Vagina (tissue), 2 donors: ENCODE data around the gene ARID5A. TPM values are rescaled to one million over a fixed set of nuclear protein-coding genes. Genes with fewer than 3 reads are reported as not detected.

ENCODE experiments used
- DNase-seq, 2 donors: peaks; one replicate each; pipeline ENCODE4 v3.0.0-alpha.2; 2017; ENCODE audit errors: extremely low spot score in 2 of 2
- H3K27ac ChIP-seq: fragments of 200-600 bp; sonication (generic); one replicate; pipeline ENCODE4 v1.5.1; 2019
- H3K27me3 ChIP-seq: fragments of 200-600 bp; sonication (generic); one replicate; pipeline ENCODE4 v1.5.1; 2019
- H3K36me3 ChIP-seq, 2 donors: fragments of 200-600 bp; sonication (generic); one replicate each; pipeline ENCODE4 v1.5.1; 2017 to 2019
- H3K4me1 ChIP-seq: fragments of 200-600 bp; sonication (generic); one replicate; pipeline ENCODE4 v1.5.1; 2019
- H3K4me3 ChIP-seq, 2 donors: fragments of 200-600 bp; sonication (generic); 1 replicate in 1 of 2; 2 replicates in 1 of 2; pipeline ENCODE4 v1.5.1; 2016 to 2019
- H3K9me3 ChIP-seq: fragments of 200-600 bp; sonication (generic); one replicate; pipeline ENCODE4 v1.5.1; 2019
- CTCF ChIP-seq, 3 experiments: fragments of 450-650 bp in 2 of 3; fragments of 200-600 bp in 1 of 3; sonication (generic) in 1 of 3; IDR thresholded peaks; one replicate each; pipeline ENCODE4 v1.5.1; 2017 to 2019; ENCODE audit warnings: antibody characterized with exemption in 3 of 3, mild to moderate bottlenecking in 2 of 3, moderate library complexity in 2 of 3
- POLR2A ChIP-seq, 2 donors: fragments of 450-650 bp; IDR thresholded peaks; one replicate each; pipeline ENCODE4 v1.6.1; 2017; ENCODE audit warnings: antibody characterized with exemption in 2 of 2, mild to moderate bottlenecking in 2 of 2, moderate library complexity in 2 of 2
- POLR2AphosphoS5 ChIP-seq, 2 donors: sonication (generic); formaldehyde crosslinking; IDR thresholded peaks; one replicate each; pipeline ENCODE4 v1.9.0; 2017; ENCODE audit warnings: antibody characterized with exemption in 2 of 2, mild to moderate bottlenecking in 2 of 2, low read depth in 1 of 2; ENCODE audit not compliant: insufficient read depth in 1 of 2
- intact Hi-C: fragments of 100-400 bp; cut with DNase I; formaldehyde crosslinking; loops from one replicate; pipeline ENCODE4 v1.15.1; 2023
- total RNA-seq: library from RNA; depleted of rRNA; stranded (reverse); fragments of >200 nt; gene quantifications from one replicate; pipeline ENCODE4 v1.2.3, GENCODE V29; 2016

Gene ARID5A
- total RNA-seq, 1 donor from 2014 or later = 34.1 TPM

GRCh38 chr2:96526615-96527285 lies 9.8 kb upstream of the ARID5A start:
- Histone ChIP-seq H3K36me3 (no peaks in the 10 kb centered on the region), H3K4me3 (peak overlapping the region; percentile 58 to 61), H3K27ac (peak overlapping the region; percentile 98), H3K27me3 (no peaks in the 10 kb centered on the region), H3K9me3 (no peaks in the 10 kb centered on the region), H3K4me1 (peaks cover 65% of the 10 kb centered on the region)
- intact Hi-C loops = no loop called here
- TF ChIP-seq POLR2AphosphoS5 (IDR thresholded peaks at IDR 0.05; ENCODE audit: insufficient read depth in 1 of 2, low read depth in 1 of 2) (no peak), POLR2A (IDR thresholded peaks at IDR 0.05) (no peak), CTCF (IDR thresholded peaks at IDR 0.05) (no peak)
- no peak for DNase-seq

- no peak for TF ChIP-seq POLR2A (IDR thresholded peaks at IDR 0.05)
- peak in 1 of 2 donors; percentile 31 for TF ChIP-seq POLR2AphosphoS5 (IDR thresholded peaks at IDR 0.05; ENCODE audit: insufficient read depth in 1 of 2, low read depth in 1 of 2)
- TF ChIP-seq CTCF (IDR thresholded peaks at IDR 0.05) = peak in 1 of 3 experiments; percentile 38
- Histone ChIP-seq H3K36me3 (no peaks in the 10 kb centered on the region), H3K9me3 (no peaks in the 10 kb centered on the region), H3K4me3 (peak overlapping the region; percentile 58 to 61), H3K27me3 (no peaks in the 10 kb centered on the region), H3K4me1 (peaks cover 70% of the 10 kb centered on the region), H3K27ac (peak overlapping the region; percentile 98)
- intact Hi-C loops = no loop called here
- DNase-seq = no peak
Observed at GRCh38 chr2:96527286-96528005, 9.1 kb upstream of the ARID5A start.

- H3K36me3 ChIP-seq = no peaks in the 10 kb centered on the region
- H3K9me3 ChIP-seq = no peaks in the 10 kb centered on the region
- H3K27me3 ChIP-seq = no peaks in the 10 kb centered on the region
- DNase-seq = no peak
- H3K27ac ChIP-seq = peak overlapping the region; percentile 98
- H3K4me1 ChIP-seq = peaks cover 77% of the 10 kb centered on the region
- intact Hi-C loops = no loop called here
- H3K4me3 ChIP-seq = peak overlapping the region; percentile 58 to 61
- TF ChIP-seq CTCF (IDR thresholded peaks at IDR 0.05) (no peak), POLR2A (IDR thresholded peaks at IDR 0.05) (no peak), POLR2AphosphoS5 (IDR thresholded peaks at IDR 0.05; ENCODE audit: insufficient read depth in 1 of 2, low read depth in 1 of 2) (peak in 1 of 2 donors; percentile 48)
Observed at GRCh38 chr2:96528006-96528699, 8.4 kb upstream of the ARID5A start.

- peak overlapping the region; percentile 98 for H3K27ac ChIP-seq
- no peak for TF ChIP-seq CTCF (IDR thresholded peaks at IDR 0.05)
- TF ChIP-seq POLR2AphosphoS5 (IDR thresholded peaks at IDR 0.05; ENCODE audit: insufficient read depth in 1 of 2, low read depth in 1 of 2) = no peak
- TF ChIP-seq POLR2A (IDR thresholded peaks at IDR 0.05) = no peak
- H3K9me3 ChIP-seq = no peaks in the 10 kb centered on the region
- intact Hi-C loops = no loop called here
- peaks cover 79% of the 10 kb centered on the region for H3K4me1 ChIP-seq
- no peak overlapping the region for H3K4me3 ChIP-seq
- no peaks in the 10 kb centered on the region for H3K27me3 ChIP-seq
- H3K36me3 ChIP-seq = no peaks in the 10 kb centered on the region
- DNase-seq = no peak
Observed at GRCh38 chr2:96528700-96529375, 7.7 kb upstream of the ARID5A start.
